HFFc6 (cell line): ENCODE measurements around the gene CMTR1. TPM values are rescaled to one million over a fixed set of nuclear protein-coding genes. Genes with fewer than 3 reads are reported as not detected.

Experiments
- DNase-seq: peaks from one replicate; pipeline ENCODE4 v3.0.0-alpha.2; 2018
- H3K27ac Mint-ChIP-seq: 2 replicates; pipeline ENCODE4 v1.8.0; 2020; ENCODE audit warnings: mild to moderate bottlenecking, mixed read lengths
- H3K27me3 Mint-ChIP-seq: 2 replicates; pipeline ENCODE4 v1.8.0; 2021; ENCODE audit warnings: mild to moderate bottlenecking, moderate library complexity, mixed read lengths; ENCODE audit not compliant: insufficient read depth
- H3K36me3 Mint-ChIP-seq: 2 replicates; pipeline ENCODE4 v1.8.0; 2021; ENCODE audit warnings: low read depth, mixed read lengths
- H3K4me1 Mint-ChIP-seq: 2 replicates; pipeline ENCODE4 v1.8.0; 2020; ENCODE audit warnings: low read depth, mixed read lengths
- H3K4me3 Mint-ChIP-seq: 2 replicates; pipeline ENCODE4 v1.8.0; 2020; ENCODE audit warnings: mild to moderate bottlenecking, moderate library complexity, mixed read lengths
- H3K9me3 Mint-ChIP-seq: 2 replicates; pipeline ENCODE4 v1.8.0; 2020; ENCODE audit warnings: mild to moderate bottlenecking, mixed read lengths
- total RNA-seq, 6 experiments: library from RNA; stranded (reverse); fragmentation: NEBNext Ultra II Directional; extraction: Animal tissue kit (Norgen Biotek cat#: 25700); gene quantifications; 2 replicates in 1 of 6; 3 replicates in 5 of 6; pipeline ENCODE4 v1.2.3, GENCODE V29; 2021
- TF ChIP-seq, protein P1 (sequence below): fragments of 200-600 bp; sonication (generic); IDR thresholded peaks from 2 replicates; pipeline ENCODE4 v1.5.0; 2021; ENCODE audit warnings: antibody characterized with exemption, mild to moderate bottlenecking

CMTR1 gene
- total RNA-seq, 6 experiments from 2014 or later = 36.1 to 42.2 (median 37.6) TPM

DNA sequence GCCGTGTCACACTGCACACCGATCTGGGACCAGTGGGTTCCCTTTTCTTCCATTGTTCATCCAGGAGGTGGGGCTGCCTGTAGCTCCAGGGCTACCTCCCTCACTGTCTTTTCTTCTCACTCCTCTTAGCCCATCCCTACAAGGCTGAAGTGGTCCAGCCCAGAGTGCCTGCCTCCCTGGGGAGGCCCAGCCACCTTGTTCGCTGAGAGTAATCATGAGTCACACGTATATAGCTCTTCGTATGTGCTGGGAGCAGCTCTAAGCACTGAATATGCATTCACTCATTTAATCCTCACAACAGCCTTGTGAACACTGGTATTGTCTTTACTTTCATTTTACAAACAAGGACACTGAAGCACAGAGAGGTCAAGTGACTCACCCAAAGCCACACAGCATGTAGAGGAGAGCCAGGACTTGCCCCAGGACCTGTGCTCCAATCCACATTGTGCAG is 81.3 kb downstream of the CMTR1 start:
- H3K9me3 Mint-ChIP-seq = no peaks in the 10 kb centered on the region
- peak overlapping the region; percentile 8; the same call in 1 of the 2 replicates for H3K27ac Mint-ChIP-seq
- peak overlapping the region; percentile 45 for H3K4me3 Mint-ChIP-seq
- H3K27me3 Mint-ChIP-seq = peaks cover 60% of the 10 kb centered on the region
- TF ChIP-seq, protein P1, sequence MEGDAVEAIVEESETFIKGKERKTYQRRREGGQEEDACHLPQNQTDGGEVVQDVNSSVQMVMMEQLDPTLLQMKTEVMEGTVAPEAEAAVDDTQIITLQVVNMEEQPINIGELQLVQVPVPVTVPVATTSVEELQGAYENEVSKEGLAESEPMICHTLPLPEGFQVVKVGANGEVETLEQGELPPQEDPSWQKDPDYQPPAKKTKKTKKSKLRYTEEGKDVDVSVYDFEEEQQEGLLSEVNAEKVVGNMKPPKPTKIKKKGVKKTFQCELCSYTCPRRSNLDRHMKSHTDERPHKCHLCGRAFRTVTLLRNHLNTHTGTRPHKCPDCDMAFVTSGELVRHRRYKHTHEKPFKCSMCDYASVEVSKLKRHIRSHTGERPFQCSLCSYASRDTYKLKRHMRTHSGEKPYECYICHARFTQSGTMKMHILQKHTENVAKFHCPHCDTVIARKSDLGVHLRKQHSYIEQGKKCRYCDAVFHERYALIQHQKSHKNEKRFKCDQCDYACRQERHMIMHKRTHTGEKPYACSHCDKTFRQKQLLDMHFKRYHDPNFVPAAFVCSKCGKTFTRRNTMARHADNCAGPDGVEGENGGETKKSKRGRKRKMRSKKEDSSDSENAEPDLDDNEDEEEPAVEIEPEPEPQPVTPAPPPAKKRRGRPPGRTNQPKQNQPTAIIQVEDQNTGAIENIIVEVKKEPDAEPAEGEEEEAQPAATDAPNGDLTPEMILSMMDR = no peak
- H3K4me1 Mint-ChIP-seq = peaks cover 22% of the 10 kb centered on the region
- DNase-seq = peak; percentile 46
- no peaks in the 10 kb centered on the region for H3K36me3 Mint-ChIP-seq

DNA sequence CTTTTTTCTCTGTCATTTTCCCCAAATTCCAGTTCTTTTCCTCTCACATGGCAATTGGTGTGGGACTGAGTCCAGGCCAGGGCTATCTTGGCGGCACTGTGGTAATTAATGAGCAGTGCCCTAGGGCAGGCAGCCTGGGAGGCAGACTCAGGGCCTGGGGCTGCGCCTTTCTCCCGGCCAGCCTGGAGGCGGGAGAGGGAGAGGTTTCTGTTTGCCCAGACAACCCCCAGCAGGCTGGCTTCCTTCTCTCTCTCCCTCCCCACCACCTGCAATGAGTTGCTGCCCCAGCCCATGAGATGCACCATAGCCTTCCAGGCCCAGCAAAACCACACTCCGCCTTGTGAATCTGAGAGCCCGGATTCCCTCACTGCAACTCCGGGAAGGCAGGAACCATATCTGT is 81.8 kb downstream of the CMTR1 start:
- peaks cover 64% of the 10 kb centered on the region for H3K27me3 Mint-ChIP-seq
- TF ChIP-seq, protein P1 = no peak
- peaks cover 22% of the 10 kb centered on the region for H3K4me1 Mint-ChIP-seq
- no peak overlapping the region for H3K27ac Mint-ChIP-seq
- no peaks in the 10 kb centered on the region for H3K36me3 Mint-ChIP-seq
- DNase-seq = no peak
- peak overlapping the region; percentile 45 for H3K4me3 Mint-ChIP-seq
- H3K9me3 Mint-ChIP-seq = no peaks in the 10 kb centered on the region

GRCh38 chr6:37515712-37516075 is 82.7 kb downstream of the CMTR1 start:
- H3K4me3 Mint-ChIP-seq = no peak overlapping the region
- no peaks in the 10 kb centered on the region for H3K36me3 Mint-ChIP-seq
- H3K4me1 Mint-ChIP-seq = peaks cover 22% of the 10 kb centered on the region
- no peaks in the 10 kb centered on the region for H3K9me3 Mint-ChIP-seq
- no peak for DNase-seq
- no peak overlapping the region for H3K27ac Mint-ChIP-seq
- TF ChIP-seq, protein P1 = no peak
- peaks cover 62% of the 10 kb centered on the region for H3K27me3 Mint-ChIP-seq

DNA sequence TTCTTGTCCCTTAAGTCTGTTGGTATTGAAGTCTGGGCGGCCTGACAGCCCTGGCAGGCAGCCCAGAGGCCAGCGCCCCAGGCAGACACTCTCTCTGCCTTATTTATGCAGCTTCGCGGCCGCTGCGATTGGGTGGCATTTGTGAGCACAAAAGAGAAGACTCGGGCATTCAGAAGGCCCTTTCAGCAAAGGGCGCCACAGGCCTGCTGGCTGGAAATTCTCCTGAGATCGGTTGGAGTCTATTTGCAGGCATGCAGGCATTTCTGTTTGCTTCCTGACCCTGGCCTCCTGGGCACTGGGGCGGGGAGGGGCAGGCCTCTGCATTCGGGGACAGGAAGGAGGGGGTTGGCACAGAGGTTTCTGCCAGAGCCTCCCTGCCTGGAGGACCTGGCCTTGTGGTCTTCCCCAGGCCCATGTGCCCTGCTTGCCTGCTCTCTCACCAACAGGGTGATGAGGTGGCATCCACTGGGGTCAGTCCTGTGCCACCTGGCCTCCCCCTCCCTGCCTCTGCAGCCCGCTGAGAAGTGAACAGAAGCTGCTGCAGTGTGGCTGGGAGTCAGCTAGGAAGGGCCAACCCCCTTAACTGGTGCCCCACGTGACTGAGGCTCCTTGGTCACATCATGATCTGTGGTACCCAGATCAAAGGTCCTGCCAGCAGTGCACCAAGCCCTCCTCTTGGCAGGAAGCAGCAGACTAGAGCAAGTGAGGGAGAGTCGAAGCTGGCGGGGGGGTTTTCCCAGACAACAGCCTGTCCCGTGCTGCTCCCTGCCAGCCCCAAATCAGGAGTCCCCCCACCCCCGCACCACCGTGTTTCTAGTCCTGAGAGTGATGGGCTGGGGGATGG is 83.3 kb downstream of the CMTR1 start:
- H3K27me3 Mint-ChIP-seq = peaks cover 56% of the 10 kb centered on the region

GRCh38 chr6:37516920-37517405 is 83.9 kb downstream of the CMTR1 start:
- H3K36me3 Mint-ChIP-seq = no peaks in the 10 kb centered on the region
- H3K27ac Mint-ChIP-seq = no peak overlapping the region
- H3K27me3 Mint-ChIP-seq = peaks cover 53% of the 10 kb centered on the region
- TF ChIP-seq, protein P1 = no peak
- no peaks in the 10 kb centered on the region for H3K9me3 Mint-ChIP-seq
- DNase-seq = no peak
- H3K4me3 Mint-ChIP-seq = no peak overlapping the region
- peaks cover 22% of the 10 kb centered on the region for H3K4me1 Mint-ChIP-seq

More for the DNA sequence above, 83.3 kb downstream of the CMTR1 start:
- H3K9me3 Mint-ChIP-seq = no peaks in the 10 kb centered on the region
- TF ChIP-seq, protein P1 = no peak
- H3K27ac Mint-ChIP-seq = no peak overlapping the region
- no peak overlapping the region for H3K4me3 Mint-ChIP-seq
- DNase-seq = no peak
- H3K36me3 Mint-ChIP-seq = no peaks in the 10 kb centered on the region
- peaks cover 22% of the 10 kb centered on the region for H3K4me1 Mint-ChIP-seq
